Keratinocyte (primary cell): Measurements from ENCODE around the gene INAFM2. TPM values are rescaled to one million over a fixed set of nuclear protein-coding genes. Genes with fewer than 3 reads are reported as not detected.

Experiments used
- DNase-seq: peaks from one replicate; pipeline ENCODE4 v3.0.0-alpha.2; 2011; ENCODE audit warnings: low read depth, missing footprints, low spot score
- FAIRE-seq: peaks from 2 replicates; lab custom pipeline; 2011; peaks lifted over from hg19 to GRCh38; lab: Jason Lieb, UNC
- H2AFZ ChIP-seq: 2 replicates; pipeline ENCODE4 v1.6.0; 2012; ENCODE audit warnings: low read length, control low read depth, inconsistent platforms; ENCODE audit not compliant: control insufficient read depth
- H3K27ac ChIP-seq: 2 replicates; pipeline ENCODE4 v1.5.1; 2011; ENCODE audit warnings: low read length; ENCODE audit not compliant: control insufficient read depth, insufficient read depth
- H3K27me3 ChIP-seq: 3 replicates; pipeline ENCODE4 v1.6.0; 2011; ENCODE audit warnings: low read length; ENCODE audit not compliant: control insufficient read depth, insufficient read depth; ENCODE audit errors: extremely low read depth
- H3K36me3 ChIP-seq, 2 experiments: 2 replicates in 1 of 2; 3 replicates in 1 of 2; pipeline ENCODE4 v1.5.1; 2011; ENCODE audit warnings: low read length in 2 of 2, mild to moderate bottlenecking in 1 of 2; ENCODE audit not compliant: control insufficient read depth in 2 of 2, insufficient read depth in 2 of 2; ENCODE audit errors: extremely low read depth in 1 of 2
- H3K4me1 ChIP-seq: 3 replicates; pipeline ENCODE4 v1.5.1; 2011; ENCODE audit warnings: low read length; ENCODE audit not compliant: control insufficient read depth, insufficient read depth; ENCODE audit errors: extremely low read depth
- H3K4me2 ChIP-seq: 3 replicates; pipeline ENCODE4 v1.6.0; 2011; ENCODE audit warnings: low read depth, low read length; ENCODE audit not compliant: control insufficient read depth, insufficient read depth; ENCODE audit errors: extremely low read depth
- H3K4me3 ChIP-seq, 3 experiments: fragments of 200-600 bp in 1 of 3; sonication (generic) in 1 of 3; 2 replicates in 2 of 3; 3 replicates in 1 of 3; pipeline ENCODE4 v1.5.1; 2011 to 2016; ENCODE audit warnings: low read length in 3 of 3, mild to moderate bottlenecking in 3 of 3, control low read depth in 2 of 3, inconsistent platforms in 1 of 3, low read depth in 1 of 3, mixed read lengths in 1 of 3, mixed run types in 1 of 3, moderate library complexity in 1 of 3; ENCODE audit not compliant: control insufficient read depth in 2 of 3, insufficient read depth in 2 of 3; ENCODE audit errors: extremely low read depth in 1 of 3
- H3K79me2 ChIP-seq: 2 replicates; pipeline ENCODE4 v1.6.0; 2012; ENCODE audit warnings: low read length; ENCODE audit not compliant: control insufficient read depth, insufficient read depth
- H3K9ac ChIP-seq: 3 replicates; pipeline ENCODE4 v1.6.0; 2011; ENCODE audit warnings: low read length; ENCODE audit not compliant: control insufficient read depth, insufficient read depth; ENCODE audit errors: extremely low read depth
- H3K9me1 ChIP-seq: 3 replicates; pipeline ENCODE4 v1.6.0; 2011; ENCODE audit warnings: low read length; ENCODE audit not compliant: control insufficient read depth, insufficient read depth; ENCODE audit errors: extremely low read depth
- H3K9me3 ChIP-seq: 2 replicates; pipeline ENCODE4 v1.5.1; 2012; ENCODE audit warnings: low read depth, low read length; ENCODE audit not compliant: control insufficient read depth
- H4K20me1 ChIP-seq: 3 replicates; pipeline ENCODE4 v1.6.0; 2011; ENCODE audit warnings: low read length; ENCODE audit not compliant: control insufficient read depth, insufficient read depth; ENCODE audit errors: extremely low read depth
- EZH2 ChIP-seq: IDR thresholded peaks from one replicate; pipeline ENCODE4 v1.6.1; 2012; ENCODE audit warnings: inconsistent platforms, mild to moderate bottlenecking, low read length, moderate library complexity
- dilution Hi-C: fragments of 300-500 bp; cut with MboI; formaldehyde crosslinking; loops from one replicate; pipeline ENCODE4 v1.7.0; 2020; ENCODE audit warnings: low sequenced_read_pairs; ENCODE audit not compliant: extremely low pct_ligation_motif_present
- polyA plus RNA-seq, 5 experiments: library from polyadenylated mRNA; depleted of rRNA in 3 of 5; stranded (reverse) in 3 of 5; stranded (forward) in 1 of 5; unstranded in 1 of 5; fragments of >200 nt; gene quantifications; 1 replicate in 1 of 5; 2 replicates in 3 of 5; 3 replicates in 1 of 5; pipeline versions ENCODE4 v1.2.1 to v1.2.3, GENCODE V29; 2011 to 2012; ENCODE audit warnings: missing spikeins in 2 of 5, low read depth in 1 of 5, low replicate concordance in 1 of 5
- TF ChIP-seq, protein P1 (sequence below), 3 experiments: IDR thresholded peaks in 1 of 3; conservative IDR thresholded peaks in 1 of 3; optimal IDR thresholded peaks in 1 of 3; 2 replicates in 2 of 3; 3 replicates in 1 of 3; pipeline versions ENCODE3 to v1.5.1; 2011; ENCODE audit warnings: low read length in 3 of 3, mild to moderate bottlenecking in 3 of 3, moderate library complexity in 2 of 3, control low read depth in 1 of 3, inconsistent platforms in 1 of 3; ENCODE audit not compliant: insufficient read depth in 2 of 3; ENCODE audit errors: extremely low read depth in 1 of 3

Gene INAFM2
- polyA plus RNA-seq, 1 donor (not counting 4 experiments of a cell fraction or from before 2014, with no cell fraction given), result 15.2 TPM

DNA sequence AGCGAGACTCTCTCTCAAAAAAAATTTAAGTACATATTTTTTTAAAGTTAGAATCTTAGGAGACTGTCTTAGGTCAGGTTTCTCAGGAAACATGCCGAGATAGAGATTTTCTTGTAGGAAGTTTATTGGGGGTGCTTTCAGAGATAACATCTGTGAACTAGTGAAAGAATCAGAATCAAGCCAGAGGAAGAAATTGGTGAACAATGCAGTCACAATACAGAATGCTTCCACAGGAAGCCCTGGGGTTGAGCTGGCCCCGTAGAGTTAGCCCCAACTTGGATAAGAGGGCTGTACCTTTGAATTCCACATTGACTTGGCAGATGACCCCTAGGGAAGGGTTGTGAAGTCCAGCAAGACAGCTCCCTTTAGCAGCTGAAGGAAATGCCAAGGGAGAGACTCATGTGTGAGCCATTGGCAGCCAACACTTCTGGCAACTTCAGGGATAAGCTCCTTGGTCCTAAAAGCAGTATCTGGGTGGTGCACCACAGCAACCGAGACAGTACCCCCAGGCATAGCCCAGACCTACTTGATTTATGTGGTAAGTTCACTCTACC is 8.7 kb upstream of the INAFM2 start:
- peak; percentile 67 for FAIRE-seq
- H3K27me3 ChIP-seq, result peaks cover 12% of the 10 kb centered on the region

DNA sequence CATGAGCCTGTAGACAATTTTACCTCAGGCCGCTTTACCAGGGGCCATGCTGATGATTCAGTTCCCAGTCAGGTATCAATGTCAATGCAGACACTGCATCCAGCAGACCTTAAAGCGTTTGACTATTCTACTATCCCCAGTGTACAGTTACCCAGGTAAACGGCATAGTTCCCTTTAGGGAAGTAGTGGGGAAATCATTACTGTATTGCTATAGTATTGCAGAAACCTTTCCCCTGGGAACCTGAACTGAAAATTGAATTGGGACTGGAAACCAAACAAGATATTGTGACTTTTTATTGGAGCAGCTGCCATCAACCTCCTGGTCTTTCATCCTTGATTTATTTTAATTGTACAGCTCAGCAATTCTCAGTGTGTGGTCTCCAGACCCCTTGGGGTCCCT is 6.6 kb upstream of the INAFM2 start:
- Histone ChIP-seq H4K20me1 (no peaks in the 10 kb centered on the region), H3K9me1 (no peaks in the 10 kb centered on the region), H3K4me1 (peaks cover 20% of the 10 kb centered on the region), H3K79me2 (no peaks in the 10 kb centered on the region), H3K27ac (no peak overlapping the region), H2AFZ (no peak overlapping the region), H3K4me2 (no peak overlapping the region), H3K4me3 (no peak overlapping the region), H3K9me3 (no peaks in the 10 kb centered on the region), H3K9ac (no peak overlapping the region), H3K27me3 (no peaks in the 10 kb centered on the region), H3K36me3 (no peaks in the 10 kb centered on the region)
- dilution Hi-C loops, result no loop called here
- TF ChIP-seq EZH2, result no peak
- TF ChIP-seq, protein P1, sequence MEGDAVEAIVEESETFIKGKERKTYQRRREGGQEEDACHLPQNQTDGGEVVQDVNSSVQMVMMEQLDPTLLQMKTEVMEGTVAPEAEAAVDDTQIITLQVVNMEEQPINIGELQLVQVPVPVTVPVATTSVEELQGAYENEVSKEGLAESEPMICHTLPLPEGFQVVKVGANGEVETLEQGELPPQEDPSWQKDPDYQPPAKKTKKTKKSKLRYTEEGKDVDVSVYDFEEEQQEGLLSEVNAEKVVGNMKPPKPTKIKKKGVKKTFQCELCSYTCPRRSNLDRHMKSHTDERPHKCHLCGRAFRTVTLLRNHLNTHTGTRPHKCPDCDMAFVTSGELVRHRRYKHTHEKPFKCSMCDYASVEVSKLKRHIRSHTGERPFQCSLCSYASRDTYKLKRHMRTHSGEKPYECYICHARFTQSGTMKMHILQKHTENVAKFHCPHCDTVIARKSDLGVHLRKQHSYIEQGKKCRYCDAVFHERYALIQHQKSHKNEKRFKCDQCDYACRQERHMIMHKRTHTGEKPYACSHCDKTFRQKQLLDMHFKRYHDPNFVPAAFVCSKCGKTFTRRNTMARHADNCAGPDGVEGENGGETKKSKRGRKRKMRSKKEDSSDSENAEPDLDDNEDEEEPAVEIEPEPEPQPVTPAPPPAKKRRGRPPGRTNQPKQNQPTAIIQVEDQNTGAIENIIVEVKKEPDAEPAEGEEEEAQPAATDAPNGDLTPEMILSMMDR (optimal IDR thresholded peaks at IDR 0.05 in 1 of 3, IDR thresholded peaks at IDR 0.05 in 1 of 3, conservative IDR thresholded peaks at IDR 0.05 in 1 of 3; ENCODE audit: extremely low read depth in 1 of 3, insufficient read depth in 2 of 3, low read length in 3 of 3), result no peak
- FAIRE-seq (no peak), DNase-seq (no peak)

More for the DNA sequence above, 8.7 kb upstream of the INAFM2 start:
- no peak overlapping the region for H2AFZ ChIP-seq
- no peak overlapping the region for H3K4me2 ChIP-seq
- no peaks in the 10 kb centered on the region for H3K79me2 ChIP-seq
- H3K27ac ChIP-seq, result no peak overlapping the region
- H3K9me1 ChIP-seq, result no peaks in the 10 kb centered on the region
- dilution Hi-C loops, result no loop called here
- H3K9ac ChIP-seq, result no peak overlapping the region
- no peaks in the 10 kb centered on the region for H4K20me1 ChIP-seq
- H3K36me3 ChIP-seq, result no peaks in the 10 kb centered on the region
- DNase-seq, result no peak
- H3K4me1 ChIP-seq, result peaks cover 20% of the 10 kb centered on the region
- no peaks in the 10 kb centered on the region for H3K9me3 ChIP-seq
- no peak for TF ChIP-seq EZH2
- TF ChIP-seq, protein P1 (optimal IDR thresholded peaks at IDR 0.05 in 1 of 3, IDR thresholded peaks at IDR 0.05 in 1 of 3, conservative IDR thresholded peaks at IDR 0.05 in 1 of 3; ENCODE audit: extremely low read depth in 1 of 3, insufficient read depth in 2 of 3, low read length in 3 of 3), result no peak
- H3K4me3 ChIP-seq, result no peak overlapping the region
